GF-D8 (cell line): ENCODE results near the gene TYSND1.
A peak's percentile ranks its signal among the peaks of the same experiment; 100 is the strongest.
"Not testable (repeated sequence)": the region's sequence is repeated elsewhere in the genome, so short reads cannot be mapped to it uniquely, and the experiment has no call there.

Experiments used
- DNase-seq: peaks from one replicate; lab custom pipeline; 2025; lab: John Stamatoyannopoulos, UW

TYSND1 gene

GRCh38 chr10:70132098-70133029 is 14.1 kb downstream of the TYSND1 start, which contains the start of gene AIFM2:
TSS of gene AIFM2 (minus strand) at chr10:70132825. CDS start at chr10:70124084, 8,741 bp downstream.
- DNase-seq, result peak; percentile 41

DNA sequence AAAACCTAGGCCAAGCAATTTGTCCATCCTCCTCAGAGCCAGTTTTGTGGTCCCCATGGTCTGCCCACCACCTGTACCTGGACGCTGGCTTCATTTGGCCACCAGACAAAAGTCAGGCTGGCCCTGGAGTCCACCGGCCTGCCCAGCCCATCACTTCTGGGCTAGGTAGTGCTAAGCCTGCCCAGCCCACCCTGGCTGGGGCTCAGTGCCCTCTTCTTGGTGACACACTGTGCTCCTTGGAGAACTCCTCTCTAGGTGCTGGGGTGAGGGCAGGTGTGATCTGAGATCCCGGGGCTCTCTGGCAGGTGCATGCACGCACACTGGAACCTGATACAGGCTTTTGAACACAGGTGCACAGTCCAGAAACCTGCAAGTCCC is 15.0 kb downstream of the TYSND1 start:
- no peak for DNase-seq

GRCh38 chr10:70130878-70131559 is 15.5 kb downstream of the TYSND1 start:
- no peak for DNase-seq

GRCh38 chr10:70126700-70127395 is 19.7 kb downstream of the TYSND1 start:
- DNase-seq, result no peak

- peak; percentile 49 for DNase-seq
These were observed 20.5 kb downstream of the TYSND1 start for GRCh38 chr10:70125918-70126552.

DNA sequence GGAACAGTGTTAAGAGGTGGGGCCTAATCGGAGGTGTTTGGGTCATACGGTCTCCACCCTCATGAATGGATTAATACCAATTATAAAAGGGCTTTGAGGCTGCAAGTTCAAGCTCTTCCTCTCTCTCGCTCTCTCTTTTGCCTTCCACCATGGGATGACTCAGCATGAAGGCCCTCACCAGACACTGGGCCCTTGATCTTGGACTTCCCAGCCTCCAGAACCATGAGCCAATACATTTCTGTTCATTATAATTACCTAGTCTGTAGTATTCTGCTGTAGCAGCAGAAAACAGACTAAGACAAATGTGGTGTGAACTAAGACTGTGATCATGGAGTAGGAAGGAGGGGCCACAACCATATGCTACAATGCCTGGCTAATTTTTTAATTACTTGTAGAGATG is 21.6 kb downstream of the TYSND1 start:
- no peak for DNase-seq

DNA sequence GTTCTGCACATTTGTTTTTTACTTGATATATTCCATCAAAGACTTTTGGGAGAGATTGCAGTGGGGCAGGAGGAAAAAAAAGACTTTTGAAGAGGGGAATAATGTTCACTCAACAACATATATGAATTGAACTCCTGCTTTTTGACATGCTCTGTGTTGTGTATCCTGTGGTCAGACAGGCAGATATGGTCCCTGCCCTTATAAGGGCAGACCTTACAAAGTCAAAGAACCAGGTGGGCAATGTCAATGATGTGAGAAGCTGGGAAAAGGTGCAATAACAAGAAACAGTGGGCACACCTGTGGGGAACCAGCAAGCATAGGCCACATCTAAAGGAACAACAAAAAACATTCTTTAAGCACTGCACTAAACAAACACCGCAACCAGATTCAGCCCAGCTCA is 22.1 kb downstream of the TYSND1 start:
- DNase-seq, result no peak

DNA sequence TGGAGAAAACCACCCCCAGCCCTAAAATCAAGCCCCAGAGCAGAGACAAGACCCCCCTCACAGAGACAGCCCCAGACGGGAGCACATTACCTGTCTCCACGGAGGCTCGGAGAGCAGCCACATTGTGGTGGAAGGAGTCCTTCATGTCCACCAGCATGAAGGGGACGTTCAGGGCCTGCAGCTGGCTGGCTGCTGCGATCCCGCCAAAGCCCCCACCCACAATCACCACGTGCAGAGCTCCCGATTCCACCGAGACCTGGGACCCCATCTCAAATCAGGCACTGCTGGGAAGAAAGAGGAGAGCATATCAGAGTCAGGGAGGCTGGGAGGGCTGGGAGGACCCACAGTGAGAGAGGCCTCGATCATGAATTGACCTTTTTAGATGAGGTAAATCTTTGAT is 22.7 kb downstream of the TYSND1 start:
- no peak for DNase-seq

DNA sequence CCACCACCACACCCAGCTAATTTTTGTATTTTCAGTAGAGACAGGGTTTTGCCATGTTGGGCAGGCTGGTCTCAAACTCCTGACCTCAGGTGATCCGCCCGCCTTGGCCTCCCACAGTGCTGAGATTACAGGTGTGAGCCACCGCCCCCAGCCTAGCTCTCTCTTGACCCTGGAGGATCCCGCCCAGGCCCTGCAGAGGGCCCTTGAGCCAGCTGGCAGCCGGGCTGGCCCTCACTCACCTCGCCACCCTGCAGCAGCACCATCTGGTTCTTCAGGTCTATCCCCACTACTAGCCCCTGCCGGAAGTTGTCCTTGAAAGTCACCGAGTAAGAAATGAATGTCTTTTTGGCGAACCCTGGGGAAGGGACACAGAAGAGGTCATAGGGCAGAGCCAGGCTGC is 23.3 kb downstream of the TYSND1 start:
- not testable (repeated sequence) for DNase-seq

DNA sequence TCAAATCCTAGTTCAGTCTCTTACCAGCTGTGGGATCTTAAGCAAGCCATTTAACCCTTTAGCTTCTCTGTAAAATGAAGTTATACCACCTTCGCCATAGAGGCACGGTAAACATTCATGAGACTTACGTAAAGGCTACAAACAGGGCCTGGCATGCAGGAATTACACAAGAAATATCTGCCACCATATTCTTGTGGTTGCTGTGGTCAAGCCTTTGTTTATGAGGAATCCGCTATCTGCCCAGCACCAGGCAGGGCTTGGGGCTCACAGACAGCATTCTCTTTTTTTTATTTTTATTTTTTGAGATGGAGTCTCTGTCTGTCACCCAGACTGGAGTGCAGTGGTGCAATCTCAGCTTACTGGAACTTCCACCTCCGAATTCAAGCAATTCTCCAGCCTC is 23.8 kb downstream of the TYSND1 start:
- peak; percentile 80 for DNase-seq

DNA sequence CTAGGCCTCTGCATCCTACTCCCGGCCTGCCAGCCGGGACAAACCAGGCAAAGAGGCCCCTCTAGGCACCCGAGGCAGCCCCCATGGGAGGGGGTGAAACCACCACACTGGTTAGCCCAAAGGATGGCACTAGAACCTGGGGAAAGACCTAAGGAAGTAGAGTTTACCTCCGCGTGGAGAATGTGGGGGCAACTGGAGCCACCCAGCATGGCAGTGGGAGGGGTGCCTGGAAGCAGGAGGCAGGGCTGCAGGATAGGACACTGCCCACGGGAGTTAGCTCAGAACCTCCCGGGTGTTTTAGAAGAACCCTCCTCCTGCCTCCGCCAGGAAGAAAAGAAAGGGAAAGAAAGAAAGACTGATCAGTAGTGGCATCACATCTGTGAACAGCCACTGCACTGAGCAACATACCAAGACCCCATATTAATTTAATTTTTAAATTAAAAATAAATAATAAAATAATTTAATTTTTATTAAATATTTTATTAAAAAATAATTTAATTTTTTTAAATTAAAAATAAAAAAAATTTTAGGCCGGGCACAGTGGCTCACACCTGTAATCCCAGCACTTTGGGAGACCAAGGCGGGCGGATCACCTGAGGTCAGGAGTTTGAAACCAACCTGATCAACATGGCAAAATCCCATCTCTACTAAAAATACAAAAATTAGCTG is 25.1 kb downstream of the TYSND1 start:
- no peak for DNase-seq

DNA sequence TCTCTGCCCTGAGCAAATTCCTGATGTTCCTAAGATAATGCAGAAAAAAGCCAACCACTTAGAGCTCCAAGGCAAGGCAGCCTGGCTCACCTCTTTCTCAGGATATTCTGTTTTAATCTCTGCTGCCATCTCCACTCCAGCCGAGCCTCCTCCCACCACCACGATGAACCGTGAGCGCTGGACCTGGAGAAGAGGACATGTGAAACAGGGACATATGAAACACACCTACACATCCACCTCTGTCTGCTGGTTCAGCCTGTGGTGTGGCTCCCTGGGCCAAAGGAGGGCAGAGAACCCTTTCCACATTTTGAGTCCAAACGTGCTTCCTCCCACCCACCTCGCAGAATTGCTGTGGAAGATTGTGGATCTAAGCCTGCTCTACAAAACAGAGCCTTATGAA is 26.1 kb downstream of the TYSND1 start:
- DNase-seq, result no peak

DNA sequence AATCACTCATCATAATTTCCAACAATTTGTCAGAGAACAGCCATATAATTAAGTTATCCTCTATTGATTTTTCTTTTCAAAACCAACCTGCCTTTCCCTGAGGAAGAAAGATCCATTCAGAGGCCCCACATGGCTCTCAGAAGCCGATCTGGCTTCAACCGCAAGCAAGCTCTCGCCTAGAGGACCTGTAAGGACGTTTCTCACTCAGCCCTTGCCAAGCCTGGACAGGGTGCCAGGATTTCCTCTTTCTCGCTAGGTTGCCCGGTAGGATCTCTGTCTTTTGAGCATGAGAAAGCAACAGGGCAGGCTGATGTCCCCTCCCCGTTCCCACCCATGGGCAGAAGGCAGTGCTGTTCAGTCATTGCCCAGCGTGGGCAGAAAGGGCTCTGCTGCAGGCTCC is 26.9 kb downstream of the TYSND1 start:
- no peak for DNase-seq

- DNase-seq, result no peak
These were observed 27.3 kb downstream of the TYSND1 start for GRCh38 chr10:70119197-70119596.

- no peak for DNase-seq
These were observed 28.3 kb downstream of the TYSND1 start for GRCh38 chr10:70118196-70118595.

GRCh38 chr10:70117646-70118045 is 28.9 kb downstream of the TYSND1 start:
- no peak for DNase-seq

DNA sequence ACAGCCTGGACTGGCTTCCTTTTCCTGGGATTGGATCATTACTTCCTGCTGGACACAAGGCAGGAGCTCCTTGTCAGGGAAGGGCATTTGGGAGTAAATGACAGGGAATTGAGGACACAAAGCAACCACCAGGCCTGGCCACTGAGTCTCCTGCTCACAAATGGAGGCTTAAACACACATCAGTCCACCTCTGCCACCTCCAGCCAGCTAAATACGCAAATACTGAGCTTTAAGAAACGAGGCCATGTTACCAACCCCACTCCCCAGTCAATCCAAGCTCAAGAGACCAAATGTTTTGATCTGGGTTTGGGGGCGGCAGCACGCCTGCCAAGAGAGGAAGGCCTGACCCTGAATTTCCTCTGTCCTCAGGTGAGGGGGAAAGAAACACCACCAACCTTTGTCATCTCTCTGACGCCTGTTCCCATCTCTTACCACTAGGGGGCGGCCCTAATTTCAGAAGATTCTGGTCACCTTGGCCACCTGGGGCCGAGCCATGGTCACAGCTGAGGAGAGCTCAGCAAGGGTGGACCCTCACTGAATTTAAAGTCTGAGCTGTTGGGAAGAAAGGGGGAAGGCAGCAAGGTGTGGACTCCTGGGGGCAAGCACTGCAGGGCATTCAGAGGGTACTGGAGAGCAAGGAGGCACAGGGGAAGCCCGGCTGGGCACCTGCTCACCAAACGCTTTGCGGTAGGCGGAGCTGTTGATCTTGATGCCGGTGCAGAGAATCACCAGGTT is 30.4 kb downstream of the TYSND1 start:
- DNase-seq, result no peak

DNA sequence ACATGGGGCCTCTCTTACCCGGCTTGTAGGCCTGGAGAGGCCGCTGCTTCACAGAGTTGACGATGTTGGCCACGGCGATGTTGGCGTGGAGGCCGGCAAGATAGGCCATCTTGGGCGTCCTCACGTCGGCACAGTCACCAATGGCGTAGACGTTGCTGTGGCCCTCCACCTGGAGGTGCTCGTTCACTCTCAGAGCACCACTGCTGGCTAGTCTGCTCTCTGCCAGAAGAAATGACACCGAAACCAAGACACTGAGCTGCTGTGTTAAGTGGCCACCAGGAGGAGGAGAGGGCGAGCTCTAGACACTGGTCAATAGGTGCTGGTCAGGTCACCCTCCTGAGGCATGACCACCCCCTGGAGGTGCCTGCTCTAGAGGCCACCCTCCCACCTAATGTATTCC is 31.6 kb downstream of the TYSND1 start:
- no peak for DNase-seq

DNA sequence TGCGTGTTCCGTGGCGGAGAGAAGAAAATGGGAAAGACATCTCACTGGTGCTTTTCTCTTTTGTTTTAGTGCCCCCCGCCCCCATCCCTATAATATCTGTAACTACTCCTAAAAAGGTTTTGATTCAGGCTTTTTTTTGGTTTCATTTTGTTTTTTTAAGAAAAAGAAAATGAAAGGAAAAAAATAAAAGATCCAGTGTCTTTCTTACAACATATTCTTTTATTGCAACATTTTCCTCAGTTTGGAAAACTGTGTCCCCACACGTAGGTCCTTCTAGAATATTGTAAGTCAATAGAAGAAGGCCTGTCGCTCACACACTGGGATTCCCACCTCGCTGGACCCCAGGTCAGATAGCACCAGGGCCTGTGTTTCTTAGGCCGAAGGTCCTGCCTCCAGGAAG is 34.4 kb downstream of the TYSND1 start:
- DNase-seq, result no peak

DNA sequence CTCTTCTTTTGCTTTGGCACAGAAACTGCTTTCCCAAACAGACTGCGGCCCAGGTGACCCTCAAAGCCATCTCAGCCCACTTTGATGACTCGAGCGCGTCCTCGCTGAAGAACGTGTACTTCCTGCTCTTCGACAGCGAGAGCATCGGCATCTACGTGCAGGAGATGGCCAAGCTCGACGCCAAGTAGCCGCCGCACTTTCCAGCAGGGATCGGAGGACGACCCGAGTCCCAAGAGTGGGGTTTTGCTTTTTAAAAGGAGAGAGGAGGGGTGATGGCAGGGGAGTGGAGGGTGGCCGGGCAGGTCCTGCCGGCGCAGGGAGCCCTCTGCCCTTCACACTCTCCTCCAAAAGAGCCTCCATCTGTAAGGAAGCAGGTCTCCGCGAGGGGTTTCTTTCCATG is 35.0 kb downstream of the TYSND1 start:
- no peak for DNase-seq
